ENCODE data around the gene PARP16. TPM values are rescaled to one million over a fixed set of nuclear protein-coding genes. Genes with fewer than 3 reads are reported as not detected.

PARP16 gene
- polyA plus RNA-seq, 2 of the 4 experiments (the other 2 are of a cell fraction), result 7.5 to 9.8 TPM

- ChIA-PET CTCF (interaction anchor here (1.3 to 23.8 kb wide), 5 partner anchors 19 to 218 kb away, joined by 3 to 408 read pairs (median 8); partner anchors contain the start of gene CLPX), POLR2A (no interaction called here)
- no peak overlapping the region for H3K4me2 ChIP-seq
- no peak for DNase-seq (ENCODE audit: low read depth in 1 of 2, low spot score in 1 of 2)
- no peaks in the 10 kb centered on the region for H3K9me3 ChIP-seq
- WGBS (ENCODE audit: missing lambda C conversion rate), result 90% methylated on average over 5 of the region's 5 CpGs
- H3K27ac ChIP-seq, result no peak overlapping the region
- H3K4me1 ChIP-seq, result no peaks in the 10 kb centered on the region
- TF ChIP-seq SREBF2 (IDR thresholded peaks at IDR 0.05), result no peak
- TF ChIP-seq JUNB (IDR thresholded peaks at IDR 0.05), result no peak
- no peak for FAIRE-seq
- no peak overlapping the region for H3K4me3 ChIP-seq
- no peak for ATAC-seq
These were observed 20.2 kb downstream of the PARP16 start for GRCh38 chr15:65266469-65266868.

- TF ChIP-seq FOSL2 (IDR thresholded peaks at IDR 0.05), result no peak
- TF ChIP-seq FOSL2 (CRISPR knock-in tag; IDR thresholded peaks at IDR 0.05), result no peak
- TF ChIP-seq E2F6 (IDR thresholded peaks at IDR 0.05; ENCODE audit: borderline replicate concordance, low read depth), result no peak
- TF ChIP-seq NPAS2 (CRISPR knock-in tag; IDR thresholded peaks at IDR 0.05; ENCODE audit: borderline replicate concordance), result no peak
- TF ChIP-seq NFE2L2 (conservative IDR thresholded peaks at IDR 0.05; ENCODE audit: low read length), result no peak
- TF ChIP-seq CEBPB (IDR thresholded peaks at IDR 0.05), result no peak
- TF ChIP-seq JUN (IDR thresholded peaks at IDR 0.05), result no peak
- no peak for TF ChIP-seq RARB (CRISPR knock-in tag; IDR thresholded peaks at IDR 0.05)
- no peak for TF ChIP-seq MAZ (IDR thresholded peaks at IDR 0.05; ENCODE audit: borderline replicate concordance, low read depth, low read length)
- TF ChIP-seq RNF2 (IDR thresholded peaks at IDR 0.05; ENCODE audit: borderline replicate concordance, low read depth), result no peak
- TF ChIP-seq USF2 (IDR thresholded peaks at IDR 0.05), result no peak
- no peak for TF ChIP-seq MAFK (IDR thresholded peaks at IDR 0.05; ENCODE audit: partially characterized antibody)
- TF ChIP-seq HOXB13 (CRISPR knock-in tag; IDR thresholded peaks at IDR 0.05; ENCODE audit: low read depth), result no peak
- TF ChIP-seq ZFP36 (IDR thresholded peaks at IDR 0.05; ENCODE audit: borderline replicate concordance, partially characterized antibody), result no peak
- no peak for TF ChIP-seq CTCF (IDR thresholded peaks at IDR 0.05)
- no peak for TF ChIP-seq EP300 (IDR thresholded peaks at IDR 0.05)
- no peak for TF ChIP-seq NR3C1 (IDR thresholded peaks at IDR 0.05)
- TF ChIP-seq ZNF302 (CRISPR knock-in tag; IDR thresholded peaks at IDR 0.05), result no peak
- FAIRE-seq, result no peak
- no peak for DNase-seq (ENCODE audit: low read depth in 1 of 2, low spot score in 1 of 2)
- POLR2A ChIA-PET, result interaction anchor here (0.6 to 1.1 kb wide), 3 partner anchors 22 to 252 kb away, joined by 3 to 4 read pairs (median 4); partner anchors contain the start of gene CLPX
- Histone ChIP-seq H3K27ac (no peak overlapping the region), H3K4me2 (no peak overlapping the region), H3K4me1 (no peaks in the 10 kb centered on the region), H3K4me3 (no peak overlapping the region), H3K9me3 (no peaks in the 10 kb centered on the region)
- CTCF ChIA-PET, result interaction anchor here (0.7 to 2.8 kb wide), 11 partner anchors 8 to 233 kb away, joined by 3 to 14 read pairs (median 6); no protein-coding TSS in a partner anchor
- 0 out of 6 replicates have a peak, but pooled peaks of 1 of the 2 experiments have one; percentile 13 for ATAC-seq
- 85% methylated on average over 2 of the region's 2 CpGs for WGBS (ENCODE audit: missing lambda C conversion rate)
These were observed 21.7 kb downstream of the PARP16 start for GRCh38 chr15:65264863-65265430.

GRCh38 chr15:65263313-65263712 is 23.4 kb downstream of the PARP16 start:
- Histone ChIP-seq H3K9me3 (no peaks in the 10 kb centered on the region), H3K27ac (no peak overlapping the region), H3K4me3 (no peak overlapping the region), H3K4me2 (no peak overlapping the region), H3K4me1 (no peaks in the 10 kb centered on the region)
- FAIRE-seq, result no peak
- CTCF ChIA-PET, result interaction anchor here (1.0 to 7.4 kb wide), 6 partner anchors 7 to 76 kb away, joined by 4 to 64 read pairs (median 8); no protein-coding TSS in a partner anchor
- POLR2A ChIA-PET, result no interaction called here
- WGBS (ENCODE audit: missing lambda C conversion rate), result 92% methylated on average over 4 of the region's 4 CpGs
- no peak for DNase-seq (ENCODE audit: low read depth in 1 of 2, low spot score in 1 of 2)
- no peak for ATAC-seq
- TF ChIP-seq SMC3 (IDR thresholded peaks at IDR 0.05) (no peak), RNF2 (IDR thresholded peaks at IDR 0.05; ENCODE audit: borderline replicate concordance, low read depth) (no peak), FOXS1 (CRISPR knock-in tag; IDR thresholded peaks at IDR 0.05) (no peak), REST (IDR thresholded peaks at IDR 0.05) (no peak), MYC (IDR thresholded peaks at IDR 0.05; ENCODE audit: borderline replicate concordance, low read length) (no peak), JUN (IDR thresholded peaks at IDR 0.05) (no peak), CHD2 (IDR thresholded peaks at IDR 0.05; ENCODE audit: low read length, partially characterized antibody) (no peak), HEYL (CRISPR knock-in tag; IDR thresholded peaks at IDR 0.05) (no peak)
